Measurements from ENCODE around the gene GRM7.

DNA sequence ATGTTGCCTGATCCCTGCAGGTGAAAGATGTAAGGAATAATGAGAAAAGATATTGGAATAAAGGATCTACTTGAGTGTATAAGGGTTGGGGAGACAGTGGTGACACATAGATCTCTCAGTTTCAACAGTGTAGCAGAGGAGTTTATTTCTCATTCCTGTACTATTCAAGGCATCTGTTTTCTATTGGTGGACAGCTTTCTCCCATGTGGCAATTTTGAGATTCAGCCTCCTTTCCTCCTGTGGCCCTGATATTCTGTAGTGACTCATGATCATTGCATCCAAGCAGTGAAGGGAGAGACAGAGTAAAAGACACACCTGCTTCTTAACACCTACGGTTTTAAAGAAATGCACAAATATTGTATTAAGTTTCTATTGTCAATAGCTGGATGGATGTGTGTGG is 327.6 kb downstream of the GRM7 start:
- TF ChIP-seq, protein P1, sequence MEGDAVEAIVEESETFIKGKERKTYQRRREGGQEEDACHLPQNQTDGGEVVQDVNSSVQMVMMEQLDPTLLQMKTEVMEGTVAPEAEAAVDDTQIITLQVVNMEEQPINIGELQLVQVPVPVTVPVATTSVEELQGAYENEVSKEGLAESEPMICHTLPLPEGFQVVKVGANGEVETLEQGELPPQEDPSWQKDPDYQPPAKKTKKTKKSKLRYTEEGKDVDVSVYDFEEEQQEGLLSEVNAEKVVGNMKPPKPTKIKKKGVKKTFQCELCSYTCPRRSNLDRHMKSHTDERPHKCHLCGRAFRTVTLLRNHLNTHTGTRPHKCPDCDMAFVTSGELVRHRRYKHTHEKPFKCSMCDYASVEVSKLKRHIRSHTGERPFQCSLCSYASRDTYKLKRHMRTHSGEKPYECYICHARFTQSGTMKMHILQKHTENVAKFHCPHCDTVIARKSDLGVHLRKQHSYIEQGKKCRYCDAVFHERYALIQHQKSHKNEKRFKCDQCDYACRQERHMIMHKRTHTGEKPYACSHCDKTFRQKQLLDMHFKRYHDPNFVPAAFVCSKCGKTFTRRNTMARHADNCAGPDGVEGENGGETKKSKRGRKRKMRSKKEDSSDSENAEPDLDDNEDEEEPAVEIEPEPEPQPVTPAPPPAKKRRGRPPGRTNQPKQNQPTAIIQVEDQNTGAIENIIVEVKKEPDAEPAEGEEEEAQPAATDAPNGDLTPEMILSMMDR (IDR thresholded peaks at IDR 0.05; ENCODE audit: low read length), result no peak
- TF ChIP-seq EZH2 (optimal IDR thresholded peaks at IDR 0.05; ENCODE audit: low read depth, low read length), result no peak
